Kidney (tissue), 14 donors: ENCODE results near the gene CFAP221. TPM values are rescaled to one million over a fixed set of nuclear protein-coding genes. Genes with fewer than 3 reads are reported as not detected.

ENCODE experiments used
- DNase-seq, 5 donors: peaks; one replicate each; pipeline ENCODE4 v3.0.0-alpha.2; 2013 to 2020
- FAIRE-seq: peaks from 2 replicates; lab custom pipeline; 2012; peaks lifted over from hg19 to GRCh38; lab: Jason Lieb, UNC
- H3K27ac ChIP-seq, 2 donors: one replicate each; pipeline ENCODE4 v1.7.0; 2013; ENCODE audit warnings: low read depth in 2 of 2, low read length in 2 of 2, inconsistent platforms in 1 of 2
- H3K27me3 ChIP-seq: one replicate; pipeline ENCODE4 v1.7.1; 2013; ENCODE audit warnings: low read length, inconsistent platforms; ENCODE audit not compliant: control insufficient read depth, insufficient read depth
- H3K36me3 ChIP-seq, 3 donors: one replicate each; pipeline versions ENCODE4 v1.7.0 to v1.7.1; 2013; ENCODE audit warnings: low read length in 3 of 3, control low read depth in 1 of 3, inconsistent platforms in 1 of 3; ENCODE audit not compliant: insufficient read depth in 3 of 3, control insufficient read depth in 2 of 3
- H3K4me1 ChIP-seq, 3 donors: one replicate each; pipeline versions ENCODE4 v1.7.0 to v1.7.1; 2013; ENCODE audit warnings: low read length in 3 of 3, inconsistent platforms in 1 of 3, low read depth in 1 of 3; ENCODE audit not compliant: control insufficient read depth in 2 of 3, insufficient read depth in 2 of 3
- H3K4me3 ChIP-seq, 3 donors: one replicate each; pipeline versions ENCODE4 v1.7.0 to v1.8.1; 2013; ENCODE audit warnings: low read length in 3 of 3, control low read depth in 1 of 3, inconsistent platforms in 1 of 3
- H3K9ac ChIP-seq, 3 donors: one replicate each; pipeline versions ENCODE4 v1.7.0 to v1.7.1; 2013; ENCODE audit warnings: low read length in 3 of 3, control low read depth in 1 of 3, inconsistent platforms in 1 of 3
- H3K9me3 ChIP-seq, 3 donors: one replicate each; pipeline versions ENCODE4 v1.7.0 to v1.7.1; 2013; ENCODE audit warnings: low read length in 3 of 3, control low read depth in 1 of 3, inconsistent platforms in 1 of 3; ENCODE audit not compliant: control insufficient read depth in 2 of 3, insufficient read depth in 1 of 3
- CTCF ChIP-seq: IDR thresholded peaks from 3 replicates; pipeline ENCODE4 v1.5.1; 2012; ENCODE audit warnings: mild to moderate bottlenecking, moderate library complexity, borderline replicate concordance; ENCODE audit not compliant: insufficient read depth; ENCODE audit errors: extremely low read depth
- intact Hi-C: fragments of 100-400 bp; cut with DNase I; formaldehyde crosslinking; loops from one replicate; pipeline ENCODE4 v1.11.1; 2022
- polyA plus RNA-seq: library from polyadenylated mRNA; stranded (reverse); fragments of 350-450 nt; fragmentation: Illumina TruSeq; extraction: RNeasy Lipid Tissue Mini Kit (QIAGEN cat#74804); gene quantifications from one replicate; pipeline ENCODE4 v1.2.3, GENCODE V29; 2014; ENCODE audit warnings: low read depth, low replicate concordance; ENCODE audit not compliant: insufficient read depth
- total RNA-seq: library from RNA; stranded (reverse); fragmentation: NEBNext Ultra II Directional; extraction: Animal tissue kit (Norgen Biotek cat#: 25700); gene quantifications from one replicate; pipeline ENCODE4 v1.2.1, GENCODE V29; 2021
- donor health status: control.
- donor health status: control.
- donor health status: control.
- donor health status: control.
- donor health status: control.
- donor health status: DM: yes; HTN: yes; CAD: no.
- donor health status: Normal renal cell carcinoma (clear cell type).

The CFAP221 gene
- total and polyA plus RNA-seq, 2 donors from 2014 or later: 15.9 to 58.7 TPM

- H3K9me3 ChIP-seq: no peaks in the 10 kb centered on the region
- TF ChIP-seq CTCF: no peak
- intact Hi-C loops: no loop called here
- DNase-seq (peak in 4 of 5 donors; percentile 48 to 74 (median 54)), FAIRE-seq (no peak)
- peak overlapping the region in 1 of 2 donors; percentile 5 for H3K27ac ChIP-seq
- H3K4me1 ChIP-seq: peaks cover 0 to 8% (median 4%) of the 10 kb centered on the region in 3 donors
- H3K9ac ChIP-seq: no peak overlapping the region
- peaks cover 0 to 7% (median 0%) of the 10 kb centered on the region in 3 donors for H3K36me3 ChIP-seq
- peak overlapping the region; percentile 60 to 74 (median 64) for H3K4me3 ChIP-seq
- H3K27me3 ChIP-seq: no peaks in the 10 kb centered on the region
Observed at GRCh38 chr2:119678021-119678656, 133.9 kb downstream of the CFAP221 start.

GRCh38 chr2:119679526-119679837 lies 135.2 kb downstream of the CFAP221 start:
- no peak for TF ChIP-seq CTCF
- DNase-seq (no peak), FAIRE-seq (no peak)
- H3K9me3 ChIP-seq: no peaks in the 10 kb centered on the region
- intact Hi-C loops: no loop called here
- H3K27ac ChIP-seq: peak overlapping the region; percentile 38 to 48
- H3K4me1 ChIP-seq: peaks cover 2 to 17% (median 9%) of the 10 kb centered on the region in 3 donors
- peak overlapping the region; percentile 10 to 83 (median 40) for H3K9ac ChIP-seq
- H3K27me3 ChIP-seq: no peaks in the 10 kb centered on the region
- peak overlapping the region; percentile 64 to 90 (median 66) for H3K4me3 ChIP-seq
- peaks cover 0 to 7% (median 0%) of the 10 kb centered on the region in 3 donors for H3K36me3 ChIP-seq

- Histone ChIP-seq H3K27me3 (no peaks in the 10 kb centered on the region), H3K4me3 (peak overlapping the region; percentile 64 to 90 (median 66)), H3K9ac (peak overlapping the region; percentile 10 to 83 (median 40)), H3K4me1 (peaks cover 2 to 17% (median 9%) of the 10 kb centered on the region in 3 donors), H3K36me3 (peaks cover 0 to 7% (median 0%) of the 10 kb centered on the region in 3 donors), H3K9me3 (no peaks in the 10 kb centered on the region), H3K27ac (no peak overlapping the region)
- no peak for TF ChIP-seq CTCF
- FAIRE-seq: no peak
- intact Hi-C loops: no loop called here
- DNase-seq: no peak
Observed at GRCh38 chr2:119679846-119680245, 135.6 kb downstream of the CFAP221 start.
